CMK (cell line): ENCODE measurements around the gene PIGX.
A peak's percentile ranks its signal among the peaks of the same experiment; 100 is the strongest.
"Not testable (repeated sequence)": the region's sequence is repeated elsewhere in the genome, so short reads cannot be mapped to it uniquely, and the experiment has no call there.

Source experiments
- DNase-seq: peaks from one replicate; pipeline ENCODE4 v3.0.0-alpha.2; 2010; ENCODE audit warnings: low read depth

PIGX gene

GRCh38 chr3:196706327-196706726, 5.8 kb upstream of the PIGX start:
- no peak for DNase-seq

- DNase-seq, result no peak
These were observed 5.4 kb upstream of the PIGX start for GRCh38 chr3:196706731-196707130.

DNA sequence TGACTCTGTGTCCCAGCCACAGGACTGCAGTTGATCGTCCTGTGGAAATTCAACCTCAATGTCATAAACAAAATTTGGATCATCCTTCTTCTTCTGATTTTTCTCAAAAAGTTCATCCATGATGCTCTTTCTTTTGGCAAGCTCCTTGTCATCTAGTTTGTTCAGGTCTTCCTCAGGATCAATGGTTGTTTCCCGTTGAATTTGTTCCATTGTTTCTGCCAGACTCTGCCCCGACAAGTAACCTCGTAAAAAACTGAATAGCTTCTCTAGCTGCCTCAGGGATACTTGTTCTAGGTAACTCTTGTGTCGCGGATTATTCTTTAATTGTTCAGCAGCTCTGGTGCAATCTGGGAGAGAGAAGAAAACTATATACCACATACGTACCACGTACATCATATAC, 4.6 kb upstream of the PIGX start:
- no peak for DNase-seq

DNA sequence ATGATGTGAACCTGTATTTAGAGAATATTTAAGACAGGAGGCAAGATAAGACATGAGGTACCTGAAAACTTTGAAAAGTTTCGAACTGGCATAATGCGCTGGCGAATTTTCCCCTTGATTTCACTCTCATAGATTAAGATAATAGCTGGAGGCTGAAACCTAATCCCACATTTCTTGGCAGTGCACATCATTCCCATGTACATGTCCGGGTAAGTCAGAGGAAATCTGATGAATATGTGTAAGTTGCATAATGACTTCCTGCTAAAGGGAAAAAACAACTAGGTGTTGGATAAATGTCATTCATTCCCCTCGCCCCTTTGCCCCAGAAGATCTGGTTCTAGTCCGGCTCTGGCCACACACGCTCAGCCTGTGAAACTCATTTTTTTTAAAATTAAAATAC, 3.7 kb upstream of the PIGX start:
- DNase-seq, result no peak

DNA sequence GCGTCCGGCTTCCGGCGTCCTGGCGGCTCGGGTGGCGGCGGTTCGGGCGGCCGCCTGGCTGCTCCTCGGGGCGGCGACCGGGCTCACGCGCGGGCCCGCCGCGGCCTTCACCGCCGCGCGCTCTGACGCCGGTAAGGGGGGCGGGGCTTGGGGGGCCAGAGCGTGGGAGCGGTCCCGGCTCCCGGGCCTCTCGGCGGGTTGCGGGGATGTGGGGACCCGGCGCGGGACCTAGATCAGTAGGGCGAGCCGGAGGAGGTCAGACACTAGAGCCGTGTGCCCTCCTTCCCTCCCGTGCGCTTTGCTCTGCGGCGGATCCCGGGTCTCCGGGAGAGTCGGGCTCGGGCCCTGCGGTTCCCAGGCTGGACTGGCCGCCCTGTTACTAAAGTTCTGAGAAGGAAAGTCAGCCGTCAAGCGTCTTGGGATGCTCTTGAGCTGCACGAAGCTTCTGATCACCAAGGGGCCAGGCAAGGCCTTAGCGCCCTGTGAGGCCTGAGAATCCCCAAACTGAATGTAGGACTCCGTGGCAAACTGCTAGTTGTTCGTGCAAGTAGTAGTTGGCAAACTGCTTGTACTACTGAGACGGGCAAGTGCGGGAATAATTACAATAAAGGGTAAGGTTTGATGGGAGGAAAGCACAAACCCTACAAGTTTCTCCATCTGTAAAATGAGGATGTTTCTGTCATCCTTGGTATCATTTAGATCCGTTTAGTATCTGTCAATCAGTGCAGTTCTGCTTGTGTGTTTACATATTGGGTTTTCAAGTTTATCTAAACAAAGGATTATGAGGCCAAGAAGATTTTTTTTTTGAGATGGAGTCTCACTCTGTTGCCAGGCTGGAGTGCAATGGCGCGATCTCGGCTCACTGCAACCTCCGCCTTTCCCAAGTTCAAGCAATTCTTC, 587 bp downstream of the PIGX start:
- no peak for DNase-seq

GRCh38 chr3:196717162-196717561, 5.0 kb downstream of the PIGX start:
- not testable (repeated sequence) for DNase-seq

DNA sequence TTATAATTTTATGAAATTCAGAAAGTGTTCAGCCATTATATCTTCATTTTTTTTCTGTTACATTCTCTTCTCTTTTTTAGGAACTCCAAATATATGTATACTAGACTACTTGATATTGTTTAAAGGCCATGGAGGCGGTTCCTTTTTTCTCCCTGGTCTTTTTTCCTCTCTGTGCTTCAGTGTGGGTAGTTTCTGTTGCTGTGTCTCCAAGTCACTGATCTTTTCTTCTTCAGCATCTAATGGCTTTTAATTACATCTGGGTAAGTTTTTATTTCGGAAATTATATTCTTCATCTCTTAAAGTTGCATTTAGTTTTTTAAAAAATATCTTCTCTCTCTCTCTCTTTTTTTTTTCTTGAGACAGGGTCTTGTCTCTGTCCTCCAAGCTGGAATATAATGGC, 8.9 kb downstream of the PIGX start:
- DNase-seq, result no peak

DNA sequence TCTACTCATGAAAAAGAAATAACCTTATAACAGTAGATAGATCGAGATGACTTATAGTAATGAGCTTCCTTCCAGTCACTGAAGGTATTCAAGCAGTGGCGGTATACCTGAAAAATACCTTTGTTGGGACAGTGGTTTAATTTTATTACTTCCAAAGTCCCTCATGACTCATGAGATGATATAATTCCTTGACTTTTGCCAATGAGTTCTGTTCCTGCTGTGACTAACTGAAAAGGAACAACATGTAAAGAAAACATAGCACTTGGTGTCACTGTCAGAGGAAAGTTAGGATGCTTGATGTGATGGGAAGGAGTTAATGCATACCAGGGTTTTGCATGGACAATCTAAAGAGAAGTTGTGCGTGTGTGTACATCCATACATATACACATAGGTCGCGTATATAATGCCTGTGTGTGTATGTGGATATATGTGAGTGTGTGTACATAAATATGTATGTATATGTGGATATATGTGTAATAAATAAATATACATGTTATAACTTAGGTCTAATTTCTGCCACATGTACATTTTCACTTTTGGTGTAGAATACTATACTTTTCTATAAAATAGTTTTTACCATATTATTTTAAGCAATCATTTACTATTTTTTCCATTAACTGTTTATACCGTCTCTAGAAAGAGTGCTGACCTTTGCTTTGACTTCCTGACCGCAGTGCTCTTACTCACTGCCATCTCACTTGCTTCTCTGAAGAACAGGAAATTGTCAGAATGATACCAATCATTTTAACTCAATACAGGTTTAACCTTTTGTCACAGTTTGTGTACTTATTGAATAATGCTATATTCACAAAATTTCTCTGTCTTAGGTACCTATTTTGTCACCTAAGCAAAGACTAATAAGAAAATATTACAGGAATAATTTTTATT, 14.9 kb downstream of the PIGX start:
- no peak for DNase-seq

DNA sequence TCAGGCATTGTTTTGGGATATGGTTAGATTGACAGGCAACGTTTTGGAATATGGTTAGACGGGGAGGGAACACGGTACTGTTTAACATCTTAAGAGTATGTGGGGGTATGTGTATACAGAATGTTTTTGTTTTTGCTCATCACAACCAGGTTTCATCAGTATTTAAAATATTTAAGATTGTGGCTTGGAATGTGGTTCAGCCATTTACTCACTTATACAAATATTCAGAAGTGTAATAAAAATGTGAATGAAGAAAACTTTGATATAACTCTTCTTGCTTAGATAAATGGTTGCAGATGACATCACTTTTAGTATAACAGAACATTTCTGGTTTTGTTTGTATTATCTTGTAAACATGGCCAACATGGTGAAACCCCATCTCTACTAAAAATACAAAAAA, 23.6 kb downstream of the PIGX start:
- DNase-seq, result no peak

- no peak for DNase-seq
These were observed 24.6 kb downstream of the PIGX start for GRCh38 chr3:196736670-196737374.

- no peak for DNase-seq
These were observed 25.5 kb downstream of the PIGX start for GRCh38 chr3:196737655-196738054.

DNA sequence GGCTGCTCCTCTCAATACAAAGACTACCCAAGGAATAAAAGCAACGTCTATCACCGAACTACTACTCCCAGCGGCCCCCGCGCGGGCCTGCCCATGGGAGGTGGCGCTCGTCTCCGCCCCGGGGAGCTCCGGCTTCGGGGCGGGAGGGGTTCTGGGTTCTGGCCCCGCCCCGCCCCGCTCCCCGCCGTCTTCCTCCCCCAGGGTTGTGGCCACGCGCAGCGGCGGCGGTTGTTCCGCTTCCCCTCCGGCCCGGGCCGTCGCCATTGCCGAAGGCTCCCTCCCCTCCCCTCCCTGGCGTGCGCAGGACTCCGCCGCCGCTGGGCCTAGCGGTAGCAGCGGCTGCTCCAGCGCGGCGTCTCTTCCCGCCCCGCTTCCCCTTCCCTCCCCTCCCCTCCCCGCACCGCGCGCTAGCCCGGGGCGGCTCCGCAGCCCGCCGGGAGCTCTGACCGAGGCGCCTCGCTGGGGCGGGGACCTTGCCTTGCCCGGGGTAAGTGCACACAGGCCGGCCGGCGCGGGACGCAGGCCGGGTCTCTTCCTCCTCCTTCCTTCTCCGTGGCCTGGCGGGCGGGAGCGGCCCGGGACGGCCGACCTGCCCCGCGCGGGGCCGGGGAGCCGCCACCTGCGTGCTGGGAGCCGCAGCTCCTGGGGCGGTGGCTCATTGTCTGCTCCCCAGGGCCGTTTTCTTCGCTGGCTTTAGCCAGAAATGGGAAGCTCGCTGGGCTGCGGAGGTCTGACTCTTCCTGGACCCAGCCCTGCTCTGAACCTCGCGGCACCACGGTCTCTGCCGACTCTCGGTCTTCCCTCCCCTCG, 27.7 kb downstream of the PIGX start, which contains the start of gene PAK2:
Gene PAK2 (plus strand): TSS at position 187 of the 810 bp plus-strand sequence. CDS start 42,790 bp downstream, outside the sequence.
- peak; percentile 64 for DNase-seq

GRCh38 chr3:196740481-196741248, 28.5 kb downstream of the PIGX start:
- DNase-seq, result no peak

GRCh38 chr3:196741249-196741889, 29.2 kb downstream of the PIGX start:
- DNase-seq, result no peak

DNA sequence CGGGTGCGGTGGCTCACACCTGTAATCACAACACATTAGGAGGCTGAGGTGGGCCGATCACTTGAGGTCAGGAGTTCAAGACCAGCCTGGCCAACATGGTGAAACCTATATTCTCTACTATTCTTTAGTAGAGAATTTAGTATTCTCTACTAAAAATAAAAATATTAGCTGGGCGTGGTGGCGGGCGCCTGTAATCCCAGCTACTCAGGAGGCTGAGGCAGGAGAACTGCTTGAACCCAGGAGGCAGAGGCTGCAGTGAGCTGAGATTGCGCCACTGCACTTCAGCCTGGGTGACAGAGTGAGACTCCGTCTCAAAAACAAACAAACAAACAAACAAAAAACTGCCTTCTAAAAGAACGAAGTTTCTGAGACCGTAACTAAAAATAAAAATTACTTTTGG, 31.4 kb downstream of the PIGX start:
- not testable (repeated sequence) for DNase-seq

DNA sequence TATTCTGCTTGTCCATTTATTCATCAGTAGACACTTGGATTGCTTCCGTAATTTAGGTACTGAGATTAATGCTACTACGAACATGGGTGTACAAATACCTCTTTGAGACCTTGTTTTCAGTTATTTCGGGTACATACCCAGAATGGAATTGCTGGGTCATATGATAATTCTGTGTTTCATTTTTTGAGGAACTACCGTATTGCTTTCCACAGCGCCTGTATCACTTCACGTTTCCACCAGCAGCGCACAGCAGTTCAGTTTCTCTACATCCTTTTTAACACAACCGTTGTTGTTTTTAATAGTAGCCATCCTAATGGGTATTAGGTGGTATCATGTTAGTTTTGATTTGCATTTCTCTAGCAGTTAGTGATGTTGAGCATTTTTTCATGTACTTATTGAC, 36.9 kb downstream of the PIGX start:
- DNase-seq, result no peak

DNA sequence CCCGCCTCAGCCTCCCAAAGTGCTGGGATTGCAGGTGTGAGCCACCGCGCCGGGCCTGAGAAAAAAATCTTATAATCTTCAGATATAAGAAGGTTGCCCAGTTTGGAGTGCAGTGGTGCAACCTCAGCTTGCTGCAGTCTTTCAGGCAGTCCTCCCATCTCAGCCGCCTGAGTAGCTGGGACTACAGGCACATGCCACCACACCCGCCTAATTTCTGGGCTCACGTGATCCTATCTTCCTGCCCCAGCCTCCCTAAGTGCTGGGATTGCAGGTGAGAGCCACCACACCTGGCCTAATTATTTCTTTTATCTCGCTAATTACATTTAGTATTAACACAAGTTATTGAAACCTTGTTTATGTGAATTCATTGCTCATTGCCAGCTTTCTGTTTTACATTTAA, 41.0 kb downstream of the PIGX start:
- DNase-seq, result no peak

- DNase-seq, result no peak
These were observed 42.2 kb downstream of the PIGX start for GRCh38 chr3:196754091-196754981.

- DNase-seq, result no peak
These were observed 44.6 kb downstream of the PIGX start for GRCh38 chr3:196756732-196757131.
